Ovary (tissue), 3 donors: ENCODE measurements around the gene LTBP4.

Experiments used
- POLR2A ChIP-seq: fragments of 450-650 bp; IDR thresholded peaks from one replicate; pipeline ENCODE4 v1.6.1; 2017; ENCODE audit warnings: antibody characterized with exemption, mild to moderate bottlenecking, moderate library complexity
- TF ChIP-seq, protein P1 (sequence below), 3 donors: fragments of 450-650 bp in 2 of 3; fragments of 200-600 bp in 1 of 3; IDR thresholded peaks; one replicate each; pipeline versions ENCODE4 v1.5.1 to v1.8.0; 2016 to 2022; ENCODE audit warnings: antibody characterized with exemption in 3 of 3, mild to moderate bottlenecking in 1 of 3
- donor health status: DM: no; HTN: no; CAD: no.

DNA sequence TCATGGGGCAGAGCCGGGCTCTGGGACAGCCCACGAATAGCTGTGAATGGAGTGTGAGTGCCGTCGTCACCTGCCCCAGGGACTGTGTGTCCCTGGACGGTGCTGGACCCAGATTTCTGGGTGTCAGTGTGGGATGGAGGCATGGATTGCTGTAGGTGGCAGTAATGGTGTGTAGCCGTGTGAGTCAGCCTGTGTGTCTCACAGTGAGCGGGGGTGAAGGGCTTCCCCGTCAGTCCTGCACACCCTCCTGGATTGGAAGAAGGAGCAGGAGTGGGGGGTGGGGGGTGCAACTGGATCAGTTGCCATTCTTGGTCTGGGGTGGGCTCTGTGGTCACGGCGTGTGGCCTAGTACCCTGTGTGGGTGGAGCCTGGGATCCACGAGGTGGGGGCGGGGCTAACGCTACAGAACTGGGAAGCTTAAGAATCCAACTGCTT lies 6.5 kb upstream of the LTBP4 start:
- TF ChIP-seq, protein P1, sequence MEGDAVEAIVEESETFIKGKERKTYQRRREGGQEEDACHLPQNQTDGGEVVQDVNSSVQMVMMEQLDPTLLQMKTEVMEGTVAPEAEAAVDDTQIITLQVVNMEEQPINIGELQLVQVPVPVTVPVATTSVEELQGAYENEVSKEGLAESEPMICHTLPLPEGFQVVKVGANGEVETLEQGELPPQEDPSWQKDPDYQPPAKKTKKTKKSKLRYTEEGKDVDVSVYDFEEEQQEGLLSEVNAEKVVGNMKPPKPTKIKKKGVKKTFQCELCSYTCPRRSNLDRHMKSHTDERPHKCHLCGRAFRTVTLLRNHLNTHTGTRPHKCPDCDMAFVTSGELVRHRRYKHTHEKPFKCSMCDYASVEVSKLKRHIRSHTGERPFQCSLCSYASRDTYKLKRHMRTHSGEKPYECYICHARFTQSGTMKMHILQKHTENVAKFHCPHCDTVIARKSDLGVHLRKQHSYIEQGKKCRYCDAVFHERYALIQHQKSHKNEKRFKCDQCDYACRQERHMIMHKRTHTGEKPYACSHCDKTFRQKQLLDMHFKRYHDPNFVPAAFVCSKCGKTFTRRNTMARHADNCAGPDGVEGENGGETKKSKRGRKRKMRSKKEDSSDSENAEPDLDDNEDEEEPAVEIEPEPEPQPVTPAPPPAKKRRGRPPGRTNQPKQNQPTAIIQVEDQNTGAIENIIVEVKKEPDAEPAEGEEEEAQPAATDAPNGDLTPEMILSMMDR (IDR thresholded peaks at IDR 0.05): no peak
- no peak for TF ChIP-seq POLR2A
